BJ (cell line): Measurements from ENCODE around the gene GPT2. TPM values are rescaled to one million over a fixed set of nuclear protein-coding genes. Genes with fewer than 3 reads are reported as not detected.

Experiments used
- CTCF ChIA-PET: fragments of 350-600 bp; formaldehyde crosslinking; extraction: SDS; loops from one replicate; lab custom pipeline; 2021; ENCODE audit warnings: antibody characterized with exemption, inconsistent platforms; lab: Yijun Ruan, JAX
- POLR2A ChIA-PET: fragments of 300-600 bp; sonication (Branson Sonifier 250); formaldehyde crosslinking; extraction: SDS; loops from one replicate; lab custom pipeline; 2021; ENCODE audit warnings: antibody characterized with exemption; lab: Charles Lee
- DNase-seq: peaks from one replicate; pipeline ENCODE4 v3.0.0-alpha.2; 2011; ENCODE audit warnings: low read depth
- H3K27me3 ChIP-seq: 2 replicates; pipeline ENCODE4 v1.6.0; 2011; ENCODE audit warnings: low read length; ENCODE audit not compliant: control insufficient read depth, insufficient read depth
- H3K36me3 ChIP-seq: 2 replicates; pipeline ENCODE4 v1.5.1; 2011; ENCODE audit warnings: low read length; ENCODE audit not compliant: control insufficient read depth, insufficient read depth
- H3K4me3 ChIP-seq: 2 replicates; pipeline ENCODE4 v1.5.1; 2011; ENCODE audit warnings: low read depth, mild to moderate bottlenecking, control low read depth, low read length
- CTCF ChIP-seq: IDR thresholded peaks from 2 replicates; pipeline ENCODE4 v1.5.1; 2011; ENCODE audit warnings: low read depth, mild to moderate bottlenecking, control low read depth, inconsistent platforms, low read length, moderate library complexity; ENCODE audit not compliant: insufficient read depth
- polyA plus RNA-seq: library from polyadenylated mRNA; depleted of rRNA; stranded (reverse); fragments of >200 nt; gene quantifications from 2 replicates; pipeline ENCODE4 v1.2.3, GENCODE V29; 2011

Gene GPT2
- polyA plus RNA-seq, 1 experiment, result 34.1 TPM

GRCh38 chr16:46906360-46907060 lies 22.3 kb downstream of the GPT2 start:
- no peak for DNase-seq
- ChIA-PET CTCF (interaction anchor here (0.7 to 13.4 kb wide), 6 partner anchors 10 to 233 kb away, joined by 3 to 231 read pairs (median 6); no protein-coding TSS in a partner anchor), POLR2A (no interaction called here)
- peaks cover 22% of the 10 kb centered on the region for H3K36me3 ChIP-seq
- no peak overlapping the region for H3K4me3 ChIP-seq
- no peak for TF ChIP-seq CTCF
- no peaks in the 10 kb centered on the region for H3K27me3 ChIP-seq

- no peak for DNase-seq
- H3K36me3 ChIP-seq, result peaks cover 21% of the 10 kb centered on the region
- ChIA-PET CTCF (interaction anchor here (0.6 to 13.4 kb wide), 8 partner anchors 11 to 233 kb away, joined by 3 to 231 read pairs (median 4); no protein-coding TSS in a partner anchor), POLR2A (no interaction called here)
- H3K27me3 ChIP-seq, result no peaks in the 10 kb centered on the region
- H3K4me3 ChIP-seq, result no peak overlapping the region
- no peak for TF ChIP-seq CTCF
These were observed 23.1 kb downstream of the GPT2 start for GRCh38 chr16:46907061-46907774.

- CTCF ChIA-PET, result interaction anchor here (0.6 to 13.4 kb wide), 23 partner anchors 8 to 108 kb away, joined by 3 to 231 read pairs (median 3); no protein-coding TSS in a partner anchor
- TF ChIP-seq CTCF, result peak; percentile 75
- Histone ChIP-seq H3K36me3 (peaks cover 26% of the 10 kb centered on the region), H3K27me3 (no peaks in the 10 kb centered on the region), H3K4me3 (no peak overlapping the region)
- DNase-seq, result no peak
- POLR2A ChIA-PET, result no interaction called here
These were observed 24.6 kb downstream of the GPT2 start for GRCh38 chr16:46908540-46909372.

- Histone ChIP-seq H3K4me3 (no peak overlapping the region), H3K36me3 (peaks cover 27% of the 10 kb centered on the region), H3K27me3 (no peaks in the 10 kb centered on the region)
- DNase-seq, result no peak
- POLR2A ChIA-PET, result no interaction called here
- CTCF ChIA-PET, result interaction anchor here (2.8 to 13.4 kb wide), 3 partner anchors 18 to 60 kb away, joined by 16 to 231 read pairs (median 20); no protein-coding TSS in a partner anchor
- TF ChIP-seq CTCF, result no peak
These were observed 26.9 kb downstream of the GPT2 start for GRCh38 chr16:46911038-46911437.
